HEK293 (cell line): Measurements from ENCODE around the gene FTCD.

Source experiments
- CTCF ChIP-seq: fragments of 450-650 bp; formaldehyde crosslinking; IDR thresholded peaks from 2 replicates; pipeline ENCODE4 v1.5.1; 2016; ENCODE audit warnings: missing biosample characterization, missing genetic modification characterization
- OVOL3 ChIP-seq: fragments of 450-650 bp; formaldehyde crosslinking; IDR thresholded peaks from 2 replicates; pipeline ENCODE4 v1.5.1; 2016; ENCODE audit warnings: missing biosample characterization, missing genetic modification characterization
- TCF7L2 ChIP-seq: IDR thresholded peaks from 2 replicates; pipeline ENCODE4 v1.6.1; 2011; ENCODE audit warnings: low read depth, mild to moderate bottlenecking, inconsistent platforms, low read length, moderate library complexity, borderline replicate concordance
- ZBTB7A ChIP-seq: fragments of 450-650 bp; formaldehyde crosslinking; IDR thresholded peaks from 2 replicates; pipeline ENCODE4 v1.5.1; 2016; ENCODE audit warnings: low read depth, missing biosample characterization, missing genetic modification characterization
- ZNF248 ChIP-seq: fragments of 450-650 bp; formaldehyde crosslinking; IDR thresholded peaks from 2 replicates; pipeline ENCODE4 v1.5.1; 2017; ENCODE audit warnings: missing biosample characterization, missing genetic modification characterization
- ZNF416 ChIP-seq: fragments of 450-650 bp; formaldehyde crosslinking; IDR thresholded peaks from 2 replicates; pipeline ENCODE4 v1.5.1; 2016; ENCODE audit warnings: missing biosample characterization, missing genetic modification characterization
- ZNF514 ChIP-seq: fragments of 450-650 bp; formaldehyde crosslinking; IDR thresholded peaks from 2 replicates; pipeline ENCODE4 v1.5.1; 2016; ENCODE audit warnings: missing biosample characterization, missing genetic modification characterization
- TF ChIP-seq, protein P1 (sequence below): fragments of 450-650 bp; formaldehyde crosslinking; IDR thresholded peaks from 2 replicates; pipeline ENCODE4 v1.5.1; 2016; ENCODE audit warnings: missing biosample characterization, missing genetic modification characterization, low read depth

GRCh38 chr21:46187261-46187660, 31.9 kb upstream of the FTCD start:
- TF ChIP-seq ZNF514, result no peak
- TF ChIP-seq OVOL3 (tag by site-specific recombination), result no peak
- no peak for TF ChIP-seq TCF7L2
- no peak for TF ChIP-seq CTCF (tag by site-specific recombination)
- TF ChIP-seq ZBTB7A (tag by site-specific recombination), result no peak
- TF ChIP-seq, protein P1, sequence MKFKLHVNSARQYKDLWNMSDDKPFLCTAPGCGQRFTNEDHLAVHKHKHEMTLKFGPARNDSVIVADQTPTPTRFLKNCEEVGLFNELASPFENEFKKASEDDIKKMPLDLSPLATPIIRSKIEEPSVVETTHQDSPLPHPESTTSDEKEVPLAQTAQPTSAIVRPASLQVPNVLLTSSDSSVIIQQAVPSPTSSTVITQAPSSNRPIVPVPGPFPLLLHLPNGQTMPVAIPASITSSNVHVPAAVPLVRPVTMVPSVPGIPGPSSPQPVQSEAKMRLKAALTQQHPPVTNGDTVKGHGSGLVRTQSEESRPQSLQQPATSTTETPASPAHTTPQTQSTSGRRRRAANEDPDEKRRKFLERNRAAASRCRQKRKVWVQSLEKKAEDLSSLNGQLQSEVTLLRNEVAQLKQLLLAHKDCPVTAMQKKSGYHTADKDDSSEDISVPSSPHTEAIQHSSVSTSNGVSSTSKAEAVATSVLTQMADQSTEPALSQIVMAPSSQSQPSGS, result no peak
- TF ChIP-seq ZNF416, result no peak
- no peak for TF ChIP-seq ZNF248
